Keratinocyte (primary cell): ENCODE measurements around the gene SMARCA4. TPM values are rescaled to one million over a fixed set of nuclear protein-coding genes. Genes with fewer than 3 reads are reported as not detected.

ENCODE experiments used
- DNase-seq: peaks from one replicate; pipeline ENCODE4 v3.0.0-alpha.2; 2011; ENCODE audit warnings: low read depth, missing footprints, low spot score
- FAIRE-seq: peaks from 2 replicates; lab custom pipeline; 2011; peaks lifted over from hg19 to GRCh38; lab: Jason Lieb, UNC
- H2AFZ ChIP-seq: 2 replicates; pipeline ENCODE4 v1.6.0; 2012; ENCODE audit warnings: low read length, control low read depth, inconsistent platforms; ENCODE audit not compliant: control insufficient read depth
- H3K27ac ChIP-seq: 2 replicates; pipeline ENCODE4 v1.5.1; 2011; ENCODE audit warnings: low read length; ENCODE audit not compliant: control insufficient read depth, insufficient read depth
- H3K27me3 ChIP-seq: 3 replicates; pipeline ENCODE4 v1.6.0; 2011; ENCODE audit warnings: low read length; ENCODE audit not compliant: control insufficient read depth, insufficient read depth; ENCODE audit errors: extremely low read depth
- H3K36me3 ChIP-seq, 2 experiments: 2 replicates in 1 of 2; 3 replicates in 1 of 2; pipeline ENCODE4 v1.5.1; 2011; ENCODE audit warnings: low read length in 2 of 2, mild to moderate bottlenecking in 1 of 2; ENCODE audit not compliant: control insufficient read depth in 2 of 2, insufficient read depth in 2 of 2; ENCODE audit errors: extremely low read depth in 1 of 2
- H3K4me1 ChIP-seq: 3 replicates; pipeline ENCODE4 v1.5.1; 2011; ENCODE audit warnings: low read length; ENCODE audit not compliant: control insufficient read depth, insufficient read depth; ENCODE audit errors: extremely low read depth
- H3K4me2 ChIP-seq: 3 replicates; pipeline ENCODE4 v1.6.0; 2011; ENCODE audit warnings: low read depth, low read length; ENCODE audit not compliant: control insufficient read depth, insufficient read depth; ENCODE audit errors: extremely low read depth
- H3K4me3 ChIP-seq, 3 experiments: fragments of 200-600 bp in 1 of 3; sonication (generic) in 1 of 3; 2 replicates in 2 of 3; 3 replicates in 1 of 3; pipeline ENCODE4 v1.5.1; 2011 to 2016; ENCODE audit warnings: low read length in 3 of 3, mild to moderate bottlenecking in 3 of 3, control low read depth in 2 of 3, inconsistent platforms in 1 of 3, low read depth in 1 of 3, mixed read lengths in 1 of 3, mixed run types in 1 of 3, moderate library complexity in 1 of 3; ENCODE audit not compliant: control insufficient read depth in 2 of 3, insufficient read depth in 2 of 3; ENCODE audit errors: extremely low read depth in 1 of 3
- H3K79me2 ChIP-seq: 2 replicates; pipeline ENCODE4 v1.6.0; 2012; ENCODE audit warnings: low read length; ENCODE audit not compliant: control insufficient read depth, insufficient read depth
- H3K9ac ChIP-seq: 3 replicates; pipeline ENCODE4 v1.6.0; 2011; ENCODE audit warnings: low read length; ENCODE audit not compliant: control insufficient read depth, insufficient read depth; ENCODE audit errors: extremely low read depth
- H3K9me1 ChIP-seq: 3 replicates; pipeline ENCODE4 v1.6.0; 2011; ENCODE audit warnings: low read length; ENCODE audit not compliant: control insufficient read depth, insufficient read depth; ENCODE audit errors: extremely low read depth
- H3K9me3 ChIP-seq: 2 replicates; pipeline ENCODE4 v1.5.1; 2012; ENCODE audit warnings: low read depth, low read length; ENCODE audit not compliant: control insufficient read depth
- H4K20me1 ChIP-seq: 3 replicates; pipeline ENCODE4 v1.6.0; 2011; ENCODE audit warnings: low read length; ENCODE audit not compliant: control insufficient read depth, insufficient read depth; ENCODE audit errors: extremely low read depth
- CTCF ChIP-seq, 3 experiments: IDR thresholded peaks in 1 of 3; conservative IDR thresholded peaks in 1 of 3; optimal IDR thresholded peaks in 1 of 3; 2 replicates in 2 of 3; 3 replicates in 1 of 3; pipeline versions ENCODE3 to v1.5.1; 2011; ENCODE audit warnings: low read length in 3 of 3, mild to moderate bottlenecking in 3 of 3, moderate library complexity in 2 of 3, control low read depth in 1 of 3, inconsistent platforms in 1 of 3; ENCODE audit not compliant: insufficient read depth in 2 of 3; ENCODE audit errors: extremely low read depth in 1 of 3
- EZH2 ChIP-seq: IDR thresholded peaks from one replicate; pipeline ENCODE4 v1.6.1; 2012; ENCODE audit warnings: inconsistent platforms, mild to moderate bottlenecking, low read length, moderate library complexity
- dilution Hi-C: fragments of 300-500 bp; cut with MboI; formaldehyde crosslinking; loops from one replicate; pipeline ENCODE4 v1.7.0; 2020; ENCODE audit warnings: low sequenced_read_pairs; ENCODE audit not compliant: extremely low pct_ligation_motif_present
- polyA plus RNA-seq, 5 experiments: library from polyadenylated mRNA; depleted of rRNA in 3 of 5; stranded (reverse) in 3 of 5; stranded (forward) in 1 of 5; unstranded in 1 of 5; fragments of >200 nt; gene quantifications; 1 replicate in 1 of 5; 2 replicates in 3 of 5; 3 replicates in 1 of 5; pipeline versions ENCODE4 v1.2.1 to v1.2.3, GENCODE V29; 2011 to 2012; ENCODE audit warnings: missing spikeins in 2 of 5, low read depth in 1 of 5, low replicate concordance in 1 of 5

The SMARCA4 gene
- polyA plus RNA-seq, 1 donor (not counting 4 experiments of a cell fraction or from before 2014, with no cell fraction given), result 33.1 TPM

GRCh38 chr19:11031421-11032070 lies 70.7 kb downstream of the SMARCA4 start:
- Histone ChIP-seq H3K79me2 (no peaks in the 10 kb centered on the region), H2AFZ (no peak overlapping the region), H3K9ac (no peak overlapping the region), H3K27me3 (no peaks in the 10 kb centered on the region), H3K9me1 (no peaks in the 10 kb centered on the region), H3K36me3 (peaks cover 60 to 61% of the 10 kb centered on the region in 2 experiments), H4K20me1 (peaks cover 7% of the 10 kb centered on the region), H3K9me3 (no peaks in the 10 kb centered on the region), H3K4me1 (peaks cover 4% of the 10 kb centered on the region), H3K4me3 (no peak overlapping the region), H3K27ac (no peak overlapping the region), H3K4me2 (no peak overlapping the region)
- no peak for TF ChIP-seq EZH2
- TF ChIP-seq CTCF (optimal IDR thresholded peaks at IDR 0.05 in 1 of 3, IDR thresholded peaks at IDR 0.05 in 1 of 3, conservative IDR thresholded peaks at IDR 0.05 in 1 of 3; ENCODE audit: extremely low read depth in 1 of 3, insufficient read depth in 2 of 3, low read length in 3 of 3), result no peak
- DNase-seq (no peak), FAIRE-seq (no peak)
- dilution Hi-C loops, result no loop called here

- Histone ChIP-seq H3K9ac (no peak overlapping the region), H2AFZ (no peak overlapping the region), H3K4me1 (peaks cover 4% of the 10 kb centered on the region), H3K9me3 (no peaks in the 10 kb centered on the region), H3K27me3 (no peaks in the 10 kb centered on the region), H3K79me2 (peaks cover 5% of the 10 kb centered on the region), H3K4me3 (no peak overlapping the region), H3K9me1 (no peaks in the 10 kb centered on the region), H3K36me3 (peaks cover 59 to 69% of the 10 kb centered on the region in 2 experiments), H3K27ac (no peak overlapping the region), H3K4me2 (no peak overlapping the region), H4K20me1 (peaks cover 9% of the 10 kb centered on the region)
- no peak for TF ChIP-seq EZH2
- TF ChIP-seq CTCF (optimal IDR thresholded peaks at IDR 0.05 in 1 of 3, IDR thresholded peaks at IDR 0.05 in 1 of 3, conservative IDR thresholded peaks at IDR 0.05 in 1 of 3; ENCODE audit: extremely low read depth in 1 of 3, insufficient read depth in 2 of 3, low read length in 3 of 3), result no peak
- dilution Hi-C loops, result no loop called here
- DNase-seq, result no peak
- FAIRE-seq, result no peak
Observed at GRCh38 chr19:11033251-11033650, 72.4 kb downstream of the SMARCA4 start.
